Erythroblast (primary cell): Measurements from ENCODE around the gene CACNA1G.

Experiments
- GATA1 ChIP-seq: IDR thresholded peaks from 2 replicates; pipeline ENCODE4 v1.6.1; 2011; ENCODE audit warnings: low read depth, mild to moderate bottlenecking, control low read depth, low read length, moderate library complexity
- POLR2A ChIP-seq: IDR thresholded peaks from 2 replicates; pipeline ENCODE4 v1.6.1; 2011; ENCODE audit warnings: mild to moderate bottlenecking, low read length

- no peak for TF ChIP-seq POLR2A
- TF ChIP-seq GATA1: no peak
These were observed 103.4 kb downstream of the CACNA1G start for GRCh38 chr17:50663812-50664374.
